ENCODE data around the gene UCK2. TPM values are rescaled to one million over a fixed set of nuclear protein-coding genes. Genes with fewer than 3 reads are reported as not detected.

The UCK2 gene
- total and polyA plus RNA-seq, 2 experiments from 2014 or later, result 101 to 149 TPM

DNA sequence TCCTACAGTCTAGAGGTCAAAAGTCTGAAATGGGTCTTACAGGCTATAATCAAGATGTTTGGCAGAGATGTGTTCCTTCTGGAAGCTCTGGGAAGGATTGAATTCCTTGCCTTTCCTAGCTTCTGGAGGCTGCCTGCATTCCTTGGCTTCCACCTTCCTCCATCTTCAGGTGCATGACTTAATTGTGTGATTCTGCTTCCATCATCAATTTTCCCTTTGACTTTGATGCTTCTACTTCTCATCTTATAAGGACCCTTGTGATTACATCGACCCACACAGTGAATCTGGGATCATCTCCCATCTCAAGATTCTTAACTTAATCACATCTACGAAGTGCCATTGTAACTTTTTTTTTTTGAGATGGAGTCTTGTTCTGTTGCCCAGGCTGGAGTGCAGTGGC, 111.4 kb downstream of the UCK2 start (continued):
- TF ChIP-seq, protein P1, sequence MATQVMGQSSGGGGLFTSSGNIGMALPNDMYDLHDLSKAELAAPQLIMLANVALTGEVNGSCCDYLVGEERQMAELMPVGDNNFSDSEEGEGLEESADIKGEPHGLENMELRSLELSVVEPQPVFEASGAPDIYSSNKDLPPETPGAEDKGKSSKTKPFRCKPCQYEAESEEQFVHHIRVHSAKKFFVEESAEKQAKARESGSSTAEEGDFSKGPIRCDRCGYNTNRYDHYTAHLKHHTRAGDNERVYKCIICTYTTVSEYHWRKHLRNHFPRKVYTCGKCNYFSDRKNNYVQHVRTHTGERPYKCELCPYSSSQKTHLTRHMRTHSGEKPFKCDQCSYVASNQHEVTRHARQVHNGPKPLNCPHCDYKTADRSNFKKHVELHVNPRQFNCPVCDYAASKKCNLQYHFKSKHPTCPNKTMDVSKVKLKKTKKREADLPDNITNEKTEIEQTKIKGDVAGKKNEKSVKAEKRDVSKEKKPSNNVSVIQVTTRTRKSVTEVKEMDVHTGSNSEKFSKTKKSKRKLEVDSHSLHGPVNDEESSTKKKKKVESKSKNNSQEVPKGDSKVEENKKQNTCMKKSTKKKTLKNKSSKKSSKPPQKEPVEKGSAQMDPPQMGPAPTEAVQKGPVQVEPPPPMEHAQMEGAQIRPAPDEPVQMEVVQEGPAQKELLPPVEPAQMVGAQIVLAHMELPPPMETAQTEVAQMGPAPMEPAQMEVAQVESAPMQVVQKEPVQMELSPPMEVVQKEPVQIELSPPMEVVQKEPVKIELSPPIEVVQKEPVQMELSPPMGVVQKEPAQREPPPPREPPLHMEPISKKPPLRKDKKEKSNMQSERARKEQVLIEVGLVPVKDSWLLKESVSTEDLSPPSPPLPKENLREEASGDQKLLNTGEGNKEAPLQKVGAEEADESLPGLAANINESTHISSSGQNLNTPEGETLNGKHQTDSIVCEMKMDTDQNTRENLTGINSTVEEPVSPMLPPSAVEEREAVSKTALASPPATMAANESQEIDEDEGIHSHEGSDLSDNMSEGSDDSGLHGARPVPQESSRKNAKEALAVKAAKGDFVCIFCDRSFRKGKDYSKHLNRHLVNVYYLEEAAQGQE (IDR thresholded peaks at IDR 0.05; ENCODE audit: unreplicated experiment), result no peak
- TF ChIP-seq EZH2 (IDR thresholded peaks at IDR 0.05; ENCODE audit: low read depth, unreplicated experiment) (no peak), NANOG (IDR thresholded peaks at IDR 0.05; ENCODE audit: borderline replicate concordance) (no peak), ZNF331 (CRISPR knock-in tag; IDR thresholded peaks at IDR 0.05; ENCODE audit: low read depth) (no peak)

DNA sequence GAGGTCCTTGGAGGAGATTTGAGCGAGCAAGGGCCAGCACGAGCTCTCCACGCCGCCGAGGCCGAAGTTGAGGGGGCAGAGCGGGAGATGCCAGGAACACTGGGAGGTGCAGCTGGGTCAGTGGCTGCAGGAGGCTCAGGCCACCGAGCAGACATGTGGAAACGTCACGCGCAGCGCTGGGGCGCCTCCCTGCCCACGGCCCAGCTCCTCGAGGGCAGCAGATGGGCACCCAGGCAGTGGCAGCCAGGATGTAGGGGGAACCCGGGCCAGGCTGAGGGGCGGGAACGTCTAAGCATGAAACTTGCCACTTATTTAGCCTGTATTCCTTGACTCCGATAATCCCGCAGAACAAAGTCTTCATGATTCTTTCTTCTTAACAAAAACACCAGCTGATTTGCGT, 114.1 kb downstream of the UCK2 start:
- no peak overlapping the region for H3K27ac ChIP-seq (ENCODE audit: low read depth)
- no peak for DNase-seq (ENCODE audit: low spot score)

More for the DNA sequence above, 114.1 kb downstream of the UCK2 start:
- Histone ChIP-seq H3K9me2 (ENCODE audit: insufficient read depth) (no peaks in the 10 kb centered on the region), H3K4me1 (ENCODE audit: insufficient read depth) (peaks cover 8% of the 10 kb centered on the region; the same call in 1 of the 2 replicates), H3K79me2 (replicated peaks; ENCODE audit: insufficient read depth) (no peaks in the 10 kb centered on the region), H2AFZ (no peak overlapping the region), H3F3A (replicated peaks; ENCODE audit: low read depth) (no peaks in the 10 kb centered on the region), H4K20me1 (replicated peaks; ENCODE audit: insufficient read depth) (no peaks in the 10 kb centered on the region), H3K36me3 (ENCODE audit: insufficient read depth) (no peaks in the 10 kb centered on the region), H3K4me3 (no peak overlapping the region), H3K27me3 (ENCODE audit: insufficient read depth) (no peaks in the 10 kb centered on the region), H3K4me2 (no peak overlapping the region)
- Mint-ChIP-seq H3K9me3 (no peaks in the 10 kb centered on the region), H3K36me3 (ENCODE audit: low read depth) (no peaks in the 10 kb centered on the region), H3K4me1 (peaks cover 22% of the 10 kb centered on the region), H3K27me3 (ENCODE audit: insufficient read depth, low read depth, poor library complexity) (peaks cover 6% of the 10 kb centered on the region), H3K4me3 (no peak overlapping the region), H3K27ac (no peak overlapping the region)
- TF ChIP-seq, protein P2, sequence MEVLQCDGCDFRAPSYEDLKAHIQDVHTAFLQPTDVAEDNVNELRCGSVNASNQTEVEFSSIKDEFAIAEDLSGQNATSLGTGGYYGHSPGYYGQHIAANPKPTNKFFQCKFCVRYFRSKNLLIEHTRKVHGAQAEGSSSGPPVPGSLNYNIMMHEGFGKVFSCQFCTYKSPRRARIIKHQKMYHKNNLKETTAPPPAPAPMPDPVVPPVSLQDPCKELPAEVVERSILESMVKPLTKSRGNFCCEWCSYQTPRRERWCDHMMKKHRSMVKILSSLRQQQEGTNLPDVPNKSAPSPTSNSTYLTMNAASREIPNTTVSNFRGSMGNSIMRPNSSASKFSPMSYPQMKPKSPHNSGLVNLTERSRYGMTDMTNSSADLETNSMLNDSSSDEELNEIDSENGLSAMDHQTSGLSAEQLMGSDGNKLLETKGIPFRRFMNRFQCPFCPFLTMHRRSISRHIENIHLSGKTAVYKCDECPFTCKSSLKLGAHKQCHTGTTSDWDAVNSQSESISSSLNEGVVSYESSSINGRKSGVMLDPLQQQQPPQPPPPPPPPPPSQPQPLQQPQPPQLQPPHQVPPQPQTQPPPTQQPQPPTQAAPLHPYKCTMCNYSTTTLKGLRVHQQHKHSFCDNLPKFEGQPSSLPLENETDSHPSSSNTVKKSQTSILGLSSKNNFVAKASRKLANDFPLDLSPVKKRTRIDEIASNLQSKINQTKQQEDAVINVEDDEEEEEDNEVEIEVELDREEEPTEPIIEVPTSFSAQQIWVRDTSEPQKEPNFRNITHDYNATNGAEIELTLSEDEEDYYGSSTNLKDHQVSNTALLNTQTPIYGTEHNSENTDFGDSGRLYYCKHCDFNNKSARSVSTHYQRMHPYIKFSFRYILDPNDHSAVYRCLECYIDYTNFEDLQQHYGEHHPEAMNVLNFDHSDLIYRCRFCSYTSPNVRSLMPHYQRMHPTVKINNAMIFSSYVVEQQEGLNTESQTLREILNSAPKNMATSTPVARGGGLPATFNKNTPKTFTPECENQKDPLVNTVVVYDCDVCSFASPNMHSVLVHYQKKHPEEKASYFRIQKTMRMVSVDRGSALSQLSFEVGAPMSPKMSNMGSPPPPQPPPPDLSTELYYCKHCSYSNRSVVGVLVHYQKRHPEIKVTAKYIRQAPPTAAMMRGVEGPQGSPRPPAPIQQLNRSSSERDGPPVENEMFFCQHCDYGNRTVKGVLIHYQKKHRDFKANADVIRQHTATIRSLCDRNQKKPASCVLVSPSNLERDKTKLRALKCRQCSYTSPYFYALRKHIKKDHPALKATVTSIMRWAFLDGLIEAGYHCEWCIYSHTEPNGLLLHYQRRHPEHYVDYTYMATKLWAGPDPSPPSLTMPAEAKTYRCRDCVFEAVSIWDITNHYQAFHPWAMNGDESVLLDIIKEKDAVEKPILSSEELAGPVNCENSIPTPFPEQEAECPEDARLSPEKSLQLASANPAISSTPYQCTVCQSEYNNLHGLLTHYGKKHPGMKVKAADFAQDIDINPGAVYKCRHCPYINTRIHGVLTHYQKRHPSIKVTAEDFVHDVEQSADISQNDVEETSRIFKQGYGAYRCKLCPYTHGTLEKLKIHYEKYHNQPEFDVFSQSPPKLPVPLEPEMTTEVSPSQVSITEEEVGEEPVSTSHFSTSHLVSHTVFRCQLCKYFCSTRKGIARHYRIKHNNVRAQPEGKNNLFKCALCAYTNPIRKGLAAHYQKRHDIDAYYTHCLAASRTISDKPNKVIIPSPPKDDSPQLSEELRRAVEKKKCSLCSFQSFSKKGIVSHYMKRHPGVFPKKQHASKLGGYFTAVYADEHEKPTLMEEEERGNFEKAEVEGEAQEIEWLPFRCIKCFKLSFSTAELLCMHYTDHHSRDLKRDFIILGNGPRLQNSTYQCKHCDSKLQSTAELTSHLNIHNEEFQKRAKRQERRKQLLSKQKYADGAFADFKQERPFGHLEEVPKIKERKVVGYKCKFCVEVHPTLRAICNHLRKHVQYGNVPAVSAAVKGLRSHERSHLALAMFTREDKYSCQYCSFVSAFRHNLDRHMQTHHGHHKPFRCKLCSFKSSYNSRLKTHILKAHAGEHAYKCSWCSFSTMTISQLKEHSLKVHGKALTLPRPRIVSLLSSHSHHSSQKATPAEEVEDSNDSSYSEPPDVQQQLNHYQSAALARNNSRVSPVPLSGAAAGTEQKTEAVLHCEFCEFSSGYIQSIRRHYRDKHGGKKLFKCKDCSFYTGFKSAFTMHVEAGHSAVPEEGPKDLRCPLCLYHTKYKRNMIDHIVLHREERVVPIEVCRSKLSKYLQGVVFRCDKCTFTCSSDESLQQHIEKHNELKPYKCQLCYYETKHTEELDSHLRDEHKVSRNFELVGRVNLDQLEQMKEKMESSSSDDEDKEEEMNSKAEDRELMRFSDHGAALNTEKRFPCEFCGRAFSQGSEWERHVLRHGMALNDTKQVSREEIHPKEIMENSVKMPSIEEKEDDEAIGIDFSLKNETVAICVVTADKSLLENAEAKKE (CRISPR knock-in tag; IDR thresholded peaks at IDR 0.05), result no peak
- no peak for TF ChIP-seq POLR2AphosphoS5 (IDR thresholded peaks at IDR 0.05; ENCODE audit: low read depth)
- no peak for TF ChIP-seq ZNF331 (CRISPR knock-in tag; IDR thresholded peaks at IDR 0.05; ENCODE audit: low read depth)
- no peak for TF ChIP-seq EZH2 (IDR thresholded peaks at IDR 0.05; ENCODE audit: low read depth, unreplicated experiment)
- TF ChIP-seq CREB1 (CRISPR knock-in tag; IDR thresholded peaks at IDR 0.05; ENCODE audit: low read depth), result no peak
- TF ChIP-seq STAT1 (IDR thresholded peaks at IDR 0.05; ENCODE audit: unreplicated experiment), result no peak
- TF ChIP-seq, protein P1 (IDR thresholded peaks at IDR 0.05; ENCODE audit: unreplicated experiment), result no peak
- TF ChIP-seq, protein P3, sequence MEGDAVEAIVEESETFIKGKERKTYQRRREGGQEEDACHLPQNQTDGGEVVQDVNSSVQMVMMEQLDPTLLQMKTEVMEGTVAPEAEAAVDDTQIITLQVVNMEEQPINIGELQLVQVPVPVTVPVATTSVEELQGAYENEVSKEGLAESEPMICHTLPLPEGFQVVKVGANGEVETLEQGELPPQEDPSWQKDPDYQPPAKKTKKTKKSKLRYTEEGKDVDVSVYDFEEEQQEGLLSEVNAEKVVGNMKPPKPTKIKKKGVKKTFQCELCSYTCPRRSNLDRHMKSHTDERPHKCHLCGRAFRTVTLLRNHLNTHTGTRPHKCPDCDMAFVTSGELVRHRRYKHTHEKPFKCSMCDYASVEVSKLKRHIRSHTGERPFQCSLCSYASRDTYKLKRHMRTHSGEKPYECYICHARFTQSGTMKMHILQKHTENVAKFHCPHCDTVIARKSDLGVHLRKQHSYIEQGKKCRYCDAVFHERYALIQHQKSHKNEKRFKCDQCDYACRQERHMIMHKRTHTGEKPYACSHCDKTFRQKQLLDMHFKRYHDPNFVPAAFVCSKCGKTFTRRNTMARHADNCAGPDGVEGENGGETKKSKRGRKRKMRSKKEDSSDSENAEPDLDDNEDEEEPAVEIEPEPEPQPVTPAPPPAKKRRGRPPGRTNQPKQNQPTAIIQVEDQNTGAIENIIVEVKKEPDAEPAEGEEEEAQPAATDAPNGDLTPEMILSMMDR (conservative IDR thresholded peaks at IDR 0.05; ENCODE audit: low read depth in 2 of 2), result no peak
- ATAC-seq, result no peak
